GM23338 (cell line): ENCODE results near the gene TXNL4A.

Source experiments
- CREB1 ChIP-seq: fragments of 250-450 bp; sonication (Bioruptor Pico); IDR thresholded peaks from 2 replicates; pipeline ENCODE4 v1.5.0; 2020; ENCODE audit warnings: low read depth, mild to moderate bottlenecking, moderate library complexity
- ETS1 ChIP-seq: IDR thresholded peaks from 2 replicates; pipeline ENCODE4 v1.6.1; 2016; ENCODE audit warnings: antibody characterized with exemption
- EZH2 ChIP-seq: fragments of 200-600 bp; sonication (generic); IDR thresholded peaks from one replicate; pipeline ENCODE4 v1.8.0; 2017; ENCODE audit warnings: antibody characterized with exemption, mild to moderate bottlenecking, low read depth; ENCODE audit not compliant: unreplicated experiment
- EZH2phosphoT487 ChIP-seq: fragments of 200-600 bp; sonication (generic); IDR thresholded peaks from one replicate; pipeline ENCODE4 v1.8.1; 2018; ENCODE audit warnings: antibody characterized with exemption; ENCODE audit not compliant: unreplicated experiment
- JUNB ChIP-seq: IDR thresholded peaks from one replicate; pipeline ENCODE4 v1.6.1; 2016; ENCODE audit warnings: antibody characterized with exemption; ENCODE audit not compliant: unreplicated experiment
- POLR2AphosphoS5 ChIP-seq: IDR thresholded peaks from 2 replicates; pipeline ENCODE4 v1.6.1; 2016; ENCODE audit warnings: antibody characterized with exemption, low read depth
- REST ChIP-seq: IDR thresholded peaks from one replicate; pipeline ENCODE4 v1.6.1; 2018; ENCODE audit warnings: antibody characterized with exemption; ENCODE audit not compliant: unreplicated experiment
- TF ChIP-seq, protein P1 (sequence below), 2 experiments: fragments of 200-600 bp in 1 of 2; sonication (generic) in 1 of 2; conservative IDR thresholded peaks; 2 replicates each; pipeline versions ENCODE4 v1.5.1 to v1.6.1; 2016 to 2017; ENCODE audit warnings: antibody characterized with exemption in 2 of 2, low read depth in 2 of 2, mild to moderate bottlenecking in 2 of 2, moderate library complexity in 1 of 2

GRCh38 chr18:80009661-80010550 lies 21.5 kb upstream of the TXNL4A start:
- TF ChIP-seq, protein P1, sequence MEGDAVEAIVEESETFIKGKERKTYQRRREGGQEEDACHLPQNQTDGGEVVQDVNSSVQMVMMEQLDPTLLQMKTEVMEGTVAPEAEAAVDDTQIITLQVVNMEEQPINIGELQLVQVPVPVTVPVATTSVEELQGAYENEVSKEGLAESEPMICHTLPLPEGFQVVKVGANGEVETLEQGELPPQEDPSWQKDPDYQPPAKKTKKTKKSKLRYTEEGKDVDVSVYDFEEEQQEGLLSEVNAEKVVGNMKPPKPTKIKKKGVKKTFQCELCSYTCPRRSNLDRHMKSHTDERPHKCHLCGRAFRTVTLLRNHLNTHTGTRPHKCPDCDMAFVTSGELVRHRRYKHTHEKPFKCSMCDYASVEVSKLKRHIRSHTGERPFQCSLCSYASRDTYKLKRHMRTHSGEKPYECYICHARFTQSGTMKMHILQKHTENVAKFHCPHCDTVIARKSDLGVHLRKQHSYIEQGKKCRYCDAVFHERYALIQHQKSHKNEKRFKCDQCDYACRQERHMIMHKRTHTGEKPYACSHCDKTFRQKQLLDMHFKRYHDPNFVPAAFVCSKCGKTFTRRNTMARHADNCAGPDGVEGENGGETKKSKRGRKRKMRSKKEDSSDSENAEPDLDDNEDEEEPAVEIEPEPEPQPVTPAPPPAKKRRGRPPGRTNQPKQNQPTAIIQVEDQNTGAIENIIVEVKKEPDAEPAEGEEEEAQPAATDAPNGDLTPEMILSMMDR (conservative IDR thresholded peaks at IDR 0.05; ENCODE audit: low read depth in 2 of 2), result no peak
- no peak for TF ChIP-seq EZH2phosphoT487
- TF ChIP-seq REST, result no peak
- no peak for TF ChIP-seq EZH2
- no peak for TF ChIP-seq CREB1
- no peak for TF ChIP-seq POLR2AphosphoS5
- no peak for TF ChIP-seq ETS1
- TF ChIP-seq JUNB, result no peak
